Suprapubic skin (tissue), 4 donors: ENCODE data around the gene MARCHF4. TPM values are rescaled to one million over a fixed set of nuclear protein-coding genes. Genes with fewer than 3 reads are reported as not detected.

Experiments used
- DNase-seq, 2 donors: peaks; one replicate each; pipeline ENCODE4 v3.0.0-alpha.2; 2019; ENCODE audit warnings: low spot score in 2 of 2
- H3K27ac ChIP-seq: fragments of 200-600 bp; sonication (generic); one replicate; pipeline ENCODE4 v1.5.1; 2019
- H3K27me3 ChIP-seq: fragments of 200-600 bp; sonication (generic); one replicate; pipeline ENCODE4 v1.5.1; 2019
- H3K36me3 ChIP-seq: fragments of 200-600 bp; sonication (generic); one replicate; pipeline ENCODE4 v1.5.1; 2019
- H3K4me1 ChIP-seq: fragments of 200-600 bp; sonication (generic); one replicate; pipeline ENCODE4 v1.5.1; 2019
- H3K4me3 ChIP-seq: fragments of 200-600 bp; sonication (generic); one replicate; pipeline ENCODE4 v1.5.1; 2019; ENCODE audit warnings: mild to moderate bottlenecking
- H3K9me3 ChIP-seq: fragments of 200-600 bp; sonication (generic); one replicate; pipeline ENCODE4 v1.5.1; 2019
- CTCF ChIP-seq, 2 donors: fragments of 200-600 bp in 1 of 2; fragments of 450-650 bp in 1 of 2; sonication (generic) in 1 of 2; IDR thresholded peaks; one replicate each; pipeline ENCODE4 v1.5.1; 2016 to 2019; ENCODE audit warnings: antibody characterized with exemption in 2 of 2, mild to moderate bottlenecking in 1 of 2, moderate library complexity in 1 of 2
- EP300 ChIP-seq: sonication (generic); formaldehyde crosslinking; IDR thresholded peaks from one replicate; pipeline ENCODE4 v1.6.1; 2017; ENCODE audit warnings: antibody characterized with exemption
- POLR2A ChIP-seq, 2 donors: fragments of 450-650 bp; IDR thresholded peaks; one replicate each; pipeline ENCODE4 v1.6.1; 2017; ENCODE audit warnings: antibody characterized with exemption in 2 of 2, mild to moderate bottlenecking in 2 of 2, moderate library complexity in 2 of 2
- POLR2AphosphoS5 ChIP-seq, 3 donors: sonication (generic); formaldehyde crosslinking; IDR thresholded peaks; one replicate each; pipeline ENCODE4 v1.6.1; 2017; ENCODE audit warnings: antibody characterized with exemption in 3 of 3
- WGBS: methylation state at CpG from one replicate; pipeline ENCODE4 v1.1.5; 2018; 5-methylcytosine and 5-hydroxymethylcytosine counted together
- total RNA-seq, 4 donors: library from RNA; depleted of rRNA; stranded (reverse); fragments of >200 nt; gene quantifications; one replicate each; pipeline ENCODE4 v1.1.0, GENCODE V29; 2016

The MARCHF4 gene
- under 1 TPM in 2 of 4 donors, not detected in 2; 0.23 to 0.49 TPM for total RNA-seq

DNA sequence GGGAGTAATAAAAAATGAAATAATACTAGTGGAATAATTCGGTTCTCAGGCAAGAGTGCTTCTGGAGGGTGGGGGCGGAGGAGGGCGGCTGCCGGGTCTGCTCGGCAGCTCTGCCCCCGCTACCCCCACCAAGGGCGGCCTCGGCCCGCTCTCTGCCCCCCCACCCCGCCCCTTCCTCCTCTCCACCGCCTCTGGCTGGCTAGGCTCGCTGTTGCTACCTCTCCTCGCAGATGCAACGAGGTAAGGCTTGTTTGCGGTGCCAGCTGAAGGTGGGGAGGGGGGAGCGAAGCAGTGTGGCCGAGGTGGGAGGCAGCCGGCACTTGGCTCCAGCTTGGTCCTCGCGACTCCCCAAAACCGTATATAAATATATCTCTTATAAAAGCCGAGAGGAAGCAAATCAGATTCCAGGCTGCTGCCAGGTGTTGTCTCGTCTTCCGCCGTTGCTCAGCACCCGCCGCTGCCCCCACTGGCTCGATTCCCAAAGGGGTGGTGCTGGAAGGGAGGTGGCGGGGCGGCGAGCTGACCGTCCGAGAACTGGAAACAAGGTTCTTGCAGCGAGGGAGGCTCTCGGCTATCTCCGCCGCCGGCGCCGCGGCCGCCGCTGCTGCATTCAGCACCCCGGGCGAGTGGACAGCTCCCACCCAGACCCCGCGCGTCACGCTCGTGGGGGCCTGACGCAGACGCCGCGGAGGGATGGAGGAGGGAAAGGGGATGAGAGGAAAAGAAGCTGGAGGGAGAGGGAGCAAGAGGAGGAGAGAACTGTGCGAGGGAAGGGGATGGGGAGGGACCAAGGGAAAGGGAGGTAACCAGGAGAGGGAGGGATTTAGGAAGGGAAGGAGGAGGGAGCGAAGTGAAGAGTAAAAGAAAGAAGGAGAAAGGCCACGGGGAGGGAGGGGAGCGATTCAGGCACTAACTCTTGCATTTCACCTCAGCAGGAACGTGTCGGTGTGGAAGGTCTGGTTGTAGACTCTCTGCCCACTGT is at the start of gene MARCHF4:
Gene MARCHF4, minus strand, starts transcription at position 763 of the 982 bp plus-strand sequence. CDS start 2,223 bp downstream, outside the sequence.
- peaks cover 77% of the 10 kb centered on the region for H3K27me3 ChIP-seq
- no peak within 1 kb of the TSS for H3K27ac ChIP-seq
- TF ChIP-seq EP300 (no peak), POLR2AphosphoS5 (IDR thresholded peaks at IDR 0.05) (peak in 1 of 3 donors; percentile 63), POLR2A (IDR thresholded peaks at IDR 0.05) (no peak), CTCF (IDR thresholded peaks at IDR 0.05) (no peak)
- peak within 1 kb of the TSS; percentile 22 for H3K4me3 ChIP-seq
- whole genome bisulfite sequencing, result 2% methylated on average over 53 of the region's 60 CpGs
- no peaks in the 10 kb centered on the region for H3K36me3 ChIP-seq
- peaks cover 18% of the 10 kb centered on the region for H3K4me1 ChIP-seq
- peak; percentile 75 to 85 for DNase-seq
- H3K9me3 ChIP-seq, result no peaks in the 10 kb centered on the region

GRCh38 chr2:216420367-216421101 is 48.3 kb upstream of the MARCHF4 start:
- no peaks in the 10 kb centered on the region for H3K27me3 ChIP-seq
- WGBS, result 87% methylated on average over 9 of the region's 9 CpGs
- no peak overlapping the region for H3K4me3 ChIP-seq
- peaks cover 75% of the 10 kb centered on the region for H3K36me3 ChIP-seq
- no peak for DNase-seq
- TF ChIP-seq POLR2A (IDR thresholded peaks at IDR 0.05) (no peak), EP300 (no peak), POLR2AphosphoS5 (IDR thresholded peaks at IDR 0.05) (no peak), CTCF (IDR thresholded peaks at IDR 0.05) (no peak)
- H3K27ac ChIP-seq, result no peak overlapping the region
- no peaks in the 10 kb centered on the region for H3K9me3 ChIP-seq
- H3K4me1 ChIP-seq, result no peaks in the 10 kb centered on the region

GRCh38 chr2:216418981-216419380 is 46.7 kb upstream of the MARCHF4 start:
- TF ChIP-seq EP300 (no peak), POLR2A (IDR thresholded peaks at IDR 0.05) (no peak), POLR2AphosphoS5 (IDR thresholded peaks at IDR 0.05) (no peak), CTCF (IDR thresholded peaks at IDR 0.05) (no peak)
- WGBS, result 38% methylated on average over 1 of the region's 1 CpG
- Histone ChIP-seq H3K36me3 (peaks cover 65% of the 10 kb centered on the region), H3K27me3 (no peaks in the 10 kb centered on the region), H3K27ac (no peak overlapping the region), H3K9me3 (no peaks in the 10 kb centered on the region), H3K4me1 (no peaks in the 10 kb centered on the region), H3K4me3 (no peak overlapping the region)
- DNase-seq, result no peak

GRCh38 chr2:216416571-216417307 is 44.5 kb upstream of the MARCHF4 start:
- TF ChIP-seq POLR2AphosphoS5 (IDR thresholded peaks at IDR 0.05) (no peak), EP300 (no peak), CTCF (IDR thresholded peaks at IDR 0.05) (no peak), POLR2A (IDR thresholded peaks at IDR 0.05) (no peak)
- Histone ChIP-seq H3K4me3 (no peak overlapping the region), H3K4me1 (peaks cover 5% of the 10 kb centered on the region), H3K27me3 (no peaks in the 10 kb centered on the region), H3K9me3 (no peaks in the 10 kb centered on the region), H3K27ac (no peak overlapping the region), H3K36me3 (peaks cover 42% of the 10 kb centered on the region)
- no peak for DNase-seq
- 97% methylated on average over 6 of the region's 6 CpGs for WGBS
